ENCODE data around the gene ENDOU.

- TF ChIP-seq POLR2AphosphoS5 (IDR thresholded peaks at IDR 0.05; ENCODE audit: borderline replicate concordance, low read depth, low read length) (no peak), EZH2 (IDR thresholded peaks at IDR 0.05) (no peak)
Observed at GRCh38 chr12:47700263-47700662, 25.0 kb downstream of the ENDOU start.
